Activated B cell treated with CpG ODN at 0.5 μM for 24 hours (primary cell): ENCODE measurements around the gene BTBD1. TPM values are rescaled to one million over a fixed set of nuclear protein-coding genes. Genes with fewer than 3 reads are reported as not detected.

Experiments used
- ATAC-seq: fragments of 200-7000 bp; cut with Tn5 transposase; one replicate; pipeline ENCODE4 v1.10.0; 2021; ENCODE audit warnings: low read depth, mild to moderate bottlenecking, moderate library complexity
- CTCF ChIA-PET: fragments of 350-600 bp; sonication (Branson Sonifier 250); formaldehyde crosslinking; loops from one replicate; lab custom pipeline; 2021; ENCODE audit warnings: antibody characterized with exemption; lab: Charles Lee
- POLR2A ChIA-PET: fragments of 350-600 bp; sonication (Branson Sonifier 250); formaldehyde crosslinking; loops from one replicate; lab custom pipeline; 2021; ENCODE audit warnings: antibody characterized with exemption; lab: Charles Lee
- DNase-seq: peaks from one replicate; pipeline ENCODE4 v3.0.0; 2022
- H3K27ac Mint-ChIP-seq: one replicate; pipeline ENCODE4 v1.8.0; 2020; ENCODE audit warnings: mixed read lengths
- H3K27me3 Mint-ChIP-seq: one replicate; pipeline ENCODE4 v1.8.0; 2021; ENCODE audit warnings: mixed read lengths
- H3K36me3 Mint-ChIP-seq: one replicate; pipeline ENCODE4 v1.8.0; 2021; ENCODE audit warnings: low read depth, mixed read lengths
- H3K4me1 Mint-ChIP-seq: one replicate; pipeline ENCODE4 v1.8.0; 2021; ENCODE audit warnings: mixed read lengths
- H3K4me3 Mint-ChIP-seq: one replicate; pipeline ENCODE4 v1.8.0; 2020; ENCODE audit warnings: mild to moderate bottlenecking, mixed read lengths
- H3K9me3 Mint-ChIP-seq: one replicate; pipeline ENCODE4 v1.8.0; 2020; ENCODE audit warnings: mixed read lengths
- intact Hi-C: fragments of 100-400 bp; cut with micrococcal nuclease; formaldehyde crosslinking; loops from one replicate; pipeline ENCODE4 v1.15.1; 2024
- total RNA-seq: library from RNA; stranded (reverse); gene quantifications from 2 replicates; pipeline ENCODE4 v1.2.3, GENCODE V29; 2022
- TF ChIP-seq, protein P1 (sequence below): fragments of 200-600 bp; IDR thresholded peaks from one replicate; pipeline ENCODE4 v1.8.0; 2022; ENCODE audit warnings: antibody characterized with exemption, mild to moderate bottlenecking

BTBD1 gene
- total RNA-seq, 1 donor from 2014 or later: 54.2 TPM

DNA sequence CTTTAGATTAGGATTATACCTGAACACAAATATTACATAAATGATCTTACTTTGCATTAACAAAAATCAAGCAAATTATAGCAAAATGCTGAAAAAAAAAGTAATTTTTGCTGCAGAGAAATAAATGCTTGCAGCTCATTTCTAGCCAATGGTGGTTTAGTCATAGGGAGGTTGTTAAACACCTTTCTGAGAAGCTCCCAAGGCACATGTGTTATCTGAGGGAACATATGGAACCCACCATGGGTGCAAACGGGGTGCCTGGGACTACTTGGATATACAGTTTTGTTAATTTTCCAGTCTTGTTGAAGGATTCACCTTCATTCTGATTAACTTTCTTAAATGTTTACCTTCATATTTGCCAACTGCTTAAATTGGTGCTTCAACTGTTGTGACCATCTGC, 90.0 kb downstream of the BTBD1 start:
- POLR2A ChIA-PET: no interaction called here
- H3K27me3 Mint-ChIP-seq: no peaks in the 10 kb centered on the region
- no peak overlapping the region for H3K27ac Mint-ChIP-seq
- CTCF ChIA-PET: no interaction called here
- DNase-seq (no peak), ATAC-seq (no peak)
- no peaks in the 10 kb centered on the region for H3K36me3 Mint-ChIP-seq
- TF ChIP-seq, protein P1, sequence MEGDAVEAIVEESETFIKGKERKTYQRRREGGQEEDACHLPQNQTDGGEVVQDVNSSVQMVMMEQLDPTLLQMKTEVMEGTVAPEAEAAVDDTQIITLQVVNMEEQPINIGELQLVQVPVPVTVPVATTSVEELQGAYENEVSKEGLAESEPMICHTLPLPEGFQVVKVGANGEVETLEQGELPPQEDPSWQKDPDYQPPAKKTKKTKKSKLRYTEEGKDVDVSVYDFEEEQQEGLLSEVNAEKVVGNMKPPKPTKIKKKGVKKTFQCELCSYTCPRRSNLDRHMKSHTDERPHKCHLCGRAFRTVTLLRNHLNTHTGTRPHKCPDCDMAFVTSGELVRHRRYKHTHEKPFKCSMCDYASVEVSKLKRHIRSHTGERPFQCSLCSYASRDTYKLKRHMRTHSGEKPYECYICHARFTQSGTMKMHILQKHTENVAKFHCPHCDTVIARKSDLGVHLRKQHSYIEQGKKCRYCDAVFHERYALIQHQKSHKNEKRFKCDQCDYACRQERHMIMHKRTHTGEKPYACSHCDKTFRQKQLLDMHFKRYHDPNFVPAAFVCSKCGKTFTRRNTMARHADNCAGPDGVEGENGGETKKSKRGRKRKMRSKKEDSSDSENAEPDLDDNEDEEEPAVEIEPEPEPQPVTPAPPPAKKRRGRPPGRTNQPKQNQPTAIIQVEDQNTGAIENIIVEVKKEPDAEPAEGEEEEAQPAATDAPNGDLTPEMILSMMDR: no peak
- no peak overlapping the region for H3K4me3 Mint-ChIP-seq
- intact Hi-C loops: no loop called here
- H3K4me1 Mint-ChIP-seq: no peaks in the 10 kb centered on the region
- no peaks in the 10 kb centered on the region for H3K9me3 Mint-ChIP-seq

DNA sequence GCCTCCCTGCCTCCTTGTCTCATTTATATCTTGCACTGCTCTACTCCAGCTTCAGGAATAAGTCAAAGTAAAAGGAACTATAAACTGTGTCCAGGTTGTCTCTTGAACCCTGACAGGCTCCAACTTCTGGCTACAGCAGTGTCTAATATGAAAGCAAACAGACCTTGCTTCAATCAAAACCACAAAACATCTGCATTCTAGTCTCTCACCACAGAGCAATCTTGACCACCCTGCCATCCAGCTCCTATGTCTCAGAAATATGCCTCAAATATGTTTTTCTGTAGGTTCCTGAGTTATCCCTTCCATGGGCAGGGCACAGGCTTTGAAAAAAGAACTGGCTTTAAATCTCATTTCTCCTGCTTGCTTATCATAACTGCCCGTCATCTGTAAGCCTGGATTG, 94.1 kb downstream of the BTBD1 start:
- POLR2A ChIA-PET: no interaction called here
- no peaks in the 10 kb centered on the region for H3K4me1 Mint-ChIP-seq
- no peaks in the 10 kb centered on the region for H3K9me3 Mint-ChIP-seq
- H3K27ac Mint-ChIP-seq: no peak overlapping the region
- H3K27me3 Mint-ChIP-seq: no peaks in the 10 kb centered on the region
- intact Hi-C loops: no loop called here
- CTCF ChIA-PET: no interaction called here
- H3K4me3 Mint-ChIP-seq: no peak overlapping the region
- no peaks in the 10 kb centered on the region for H3K36me3 Mint-ChIP-seq
- TF ChIP-seq, protein P1: no peak
- ATAC-seq (no peak), DNase-seq (no peak)

DNA sequence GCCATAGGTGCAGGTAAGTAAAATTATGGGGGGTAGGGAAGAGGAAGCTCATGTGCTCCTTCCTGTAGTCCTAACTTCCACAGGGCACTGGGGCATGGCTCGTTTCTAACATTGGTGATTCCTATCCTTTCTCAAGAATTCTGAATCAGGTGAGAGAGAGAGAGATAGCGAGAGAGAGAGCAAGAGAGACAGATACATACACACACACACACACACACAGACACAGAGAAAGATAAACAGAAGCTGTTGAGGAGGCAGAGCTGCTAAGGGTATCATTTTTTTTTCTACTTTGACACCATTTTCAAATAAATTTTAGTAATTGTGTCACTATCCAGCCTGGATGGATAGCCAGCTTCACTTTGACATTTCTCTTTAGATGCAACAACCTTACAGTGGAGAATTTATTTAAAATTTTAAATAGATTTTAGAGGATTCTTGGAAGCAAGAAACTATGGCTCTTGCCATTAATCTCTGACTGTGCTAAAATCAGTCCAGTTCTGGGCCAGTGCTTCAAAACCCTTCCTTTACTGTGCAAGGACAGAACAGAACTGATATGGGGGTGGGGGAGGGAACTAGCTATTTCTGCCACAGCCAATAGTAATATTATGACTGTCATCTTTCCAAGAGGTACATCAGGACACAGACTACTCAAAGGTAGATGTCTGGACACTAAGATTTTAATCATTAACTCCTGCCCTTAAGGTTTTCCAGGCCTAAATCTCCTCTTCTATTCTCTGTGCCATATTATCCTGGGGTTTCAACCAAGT, 95.7 kb downstream of the BTBD1 start:
- H3K36me3 Mint-ChIP-seq: no peaks in the 10 kb centered on the region
- DNase-seq (no peak), ATAC-seq (no peak)
- CTCF ChIA-PET: interaction anchor here (0.7 kb wide), 1 partner anchor 40 kb away, joined by 3 read pairs; no protein-coding TSS in a partner anchor
- no peaks in the 10 kb centered on the region for H3K4me1 Mint-ChIP-seq
- H3K27me3 Mint-ChIP-seq: no peaks in the 10 kb centered on the region
- no peak overlapping the region for H3K27ac Mint-ChIP-seq
- intact Hi-C loops: no loop called here
- POLR2A ChIA-PET: no interaction called here
- TF ChIP-seq, protein P1: no peak
- H3K4me3 Mint-ChIP-seq: no peak overlapping the region
- H3K9me3 Mint-ChIP-seq: no peaks in the 10 kb centered on the region

DNA sequence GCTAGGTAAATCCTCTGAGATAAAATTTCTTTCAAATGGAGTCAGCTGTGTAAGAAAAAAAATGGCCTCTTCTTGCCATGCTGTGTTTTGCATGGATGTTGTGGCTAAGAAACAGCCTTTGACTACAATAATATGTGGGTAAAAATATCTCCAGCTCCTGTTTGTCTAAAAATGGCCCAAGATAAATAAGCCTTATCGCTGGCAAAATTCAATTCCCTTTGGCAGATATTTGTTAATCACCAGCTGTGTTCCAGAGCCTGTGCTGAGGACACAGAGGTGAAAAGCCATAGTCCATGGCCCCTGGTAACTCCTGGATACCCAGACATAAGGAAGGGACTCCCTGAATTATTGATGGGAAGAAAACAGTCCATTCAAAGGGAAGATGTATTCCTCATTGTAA, 96.4 kb downstream of the BTBD1 start:
- TF ChIP-seq, protein P1: no peak
- no peaks in the 10 kb centered on the region for H3K4me1 Mint-ChIP-seq
- no peaks in the 10 kb centered on the region for H3K36me3 Mint-ChIP-seq
- intact Hi-C loops: no loop called here
- DNase-seq (no peak), ATAC-seq (no peak)
- H3K4me3 Mint-ChIP-seq: no peak overlapping the region
- POLR2A ChIA-PET: no interaction called here
- no peaks in the 10 kb centered on the region for H3K9me3 Mint-ChIP-seq
- CTCF ChIA-PET: interaction anchor here (0.7 kb wide), 1 partner anchor 41 kb away, joined by 3 read pairs; no protein-coding TSS in a partner anchor
- no peaks in the 10 kb centered on the region for H3K27me3 Mint-ChIP-seq
- no peak overlapping the region for H3K27ac Mint-ChIP-seq

DNA sequence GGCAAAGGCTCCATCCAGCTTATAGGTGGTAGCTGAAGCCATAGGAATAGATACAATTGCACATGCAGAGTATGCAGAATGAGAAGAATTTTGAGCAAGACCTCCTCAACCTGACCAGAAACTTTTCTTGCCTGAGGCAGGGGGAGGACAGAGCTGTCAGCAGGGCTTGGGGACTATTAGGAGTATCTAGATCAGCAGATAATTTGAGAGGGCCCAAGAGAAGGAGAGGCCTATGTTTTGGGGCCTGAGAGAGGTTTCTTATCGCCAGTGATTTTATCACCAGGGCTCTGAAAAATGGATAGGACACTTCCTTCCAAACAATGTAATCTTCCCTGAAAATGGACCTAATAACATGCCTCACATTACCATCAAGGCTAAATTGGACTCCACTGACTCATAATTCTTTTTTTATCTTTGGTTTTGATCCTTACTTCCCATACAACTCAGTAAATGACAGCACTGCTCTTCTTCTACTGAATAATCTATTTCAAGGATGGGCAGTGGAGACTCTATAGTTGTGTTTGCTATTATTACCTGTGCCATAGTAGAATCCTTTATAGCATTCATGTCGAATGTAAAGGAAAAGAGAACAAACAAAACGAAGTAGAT, 96.9 kb downstream of the BTBD1 start:
- Mint-ChIP-seq H3K36me3 (no peaks in the 10 kb centered on the region), H3K9me3 (no peaks in the 10 kb centered on the region), H3K27ac (no peak overlapping the region), H3K4me1 (no peaks in the 10 kb centered on the region), H3K27me3 (no peaks in the 10 kb centered on the region), H3K4me3 (no peak overlapping the region)
- ChIA-PET CTCF (no interaction called here), POLR2A (no interaction called here)
- TF ChIP-seq, protein P1: no peak
- intact Hi-C loops: no loop called here
- DNase-seq (no peak), ATAC-seq (no peak)
